Spleen (tissue), 7 donors: Measurements from ENCODE around the gene PLG.

ENCODE experiments used
- CTCF ChIP-seq, 11 experiments: fragments of 200-600 bp in 7 of 11; fragments of 450-650 bp in 4 of 11; sonication (generic) in 4 of 11; IDR thresholded peaks in 8 of 11; conservative IDR thresholded peaks in 3 of 11; 1 replicate in 7 of 11; 2 replicates in 4 of 11; pipeline versions ENCODE4 v1.4.0 to v1.8.0; 2016 to 2021; ENCODE audit warnings: antibody characterized with exemption in 11 of 11, inconsistent platforms in 4 of 11, mild to moderate bottlenecking in 1 of 11
- POLR2A ChIP-seq, 3 donors: fragments of 450-650 bp; IDR thresholded peaks; one replicate each; pipeline ENCODE4 v1.5.1; 2017; ENCODE audit warnings: antibody characterized with exemption in 3 of 3, mild to moderate bottlenecking in 1 of 3
- POLR2AphosphoS5 ChIP-seq, 3 donors: sonication (generic); formaldehyde crosslinking; IDR thresholded peaks; one replicate each; pipeline ENCODE4 v1.5.1; 2017; ENCODE audit warnings: antibody characterized with exemption in 3 of 3
- donor health status: DM: no; HTN: no; CAD: no; lungs with moderate emphysema.
- donor health status: DM: no; HTN: no; CAD: no.
- donor health status: DM: no; HTN: no; CAD: no.

GRCh38 chr6:160662429-160662828 is 39.6 kb upstream of the PLG start:
- TF ChIP-seq POLR2A (IDR thresholded peaks at IDR 0.05) (no peak), POLR2AphosphoS5 (IDR thresholded peaks at IDR 0.05) (no peak), CTCF (IDR thresholded peaks at IDR 0.05 in 8 of 11, conservative IDR thresholded peaks at IDR 0.05 in 3 of 11) (no peak)
